ENCODE results near the gene SMIM45.

DNA sequence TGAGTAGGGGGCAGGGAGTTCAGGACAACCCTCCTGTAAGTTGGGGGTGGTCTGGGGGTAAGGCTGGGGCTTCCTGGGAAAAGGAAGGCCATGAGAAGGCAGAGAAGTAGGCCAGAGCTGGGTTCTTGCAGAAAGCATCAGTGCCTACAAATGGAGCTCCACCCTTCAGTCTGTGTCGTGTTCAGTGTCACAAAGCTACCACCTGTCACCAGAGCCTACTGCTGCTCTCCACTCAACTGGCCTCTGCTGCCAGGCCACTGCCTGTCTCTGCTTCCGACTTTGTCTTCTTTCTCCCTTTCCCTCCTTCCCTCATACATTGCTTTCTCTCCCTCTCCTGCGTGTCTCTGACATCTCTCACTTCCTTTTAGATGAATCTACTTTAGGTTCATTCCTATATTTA lies 43.3 kb downstream of the SMIM45 start:
- TF ChIP-seq, protein P1, sequence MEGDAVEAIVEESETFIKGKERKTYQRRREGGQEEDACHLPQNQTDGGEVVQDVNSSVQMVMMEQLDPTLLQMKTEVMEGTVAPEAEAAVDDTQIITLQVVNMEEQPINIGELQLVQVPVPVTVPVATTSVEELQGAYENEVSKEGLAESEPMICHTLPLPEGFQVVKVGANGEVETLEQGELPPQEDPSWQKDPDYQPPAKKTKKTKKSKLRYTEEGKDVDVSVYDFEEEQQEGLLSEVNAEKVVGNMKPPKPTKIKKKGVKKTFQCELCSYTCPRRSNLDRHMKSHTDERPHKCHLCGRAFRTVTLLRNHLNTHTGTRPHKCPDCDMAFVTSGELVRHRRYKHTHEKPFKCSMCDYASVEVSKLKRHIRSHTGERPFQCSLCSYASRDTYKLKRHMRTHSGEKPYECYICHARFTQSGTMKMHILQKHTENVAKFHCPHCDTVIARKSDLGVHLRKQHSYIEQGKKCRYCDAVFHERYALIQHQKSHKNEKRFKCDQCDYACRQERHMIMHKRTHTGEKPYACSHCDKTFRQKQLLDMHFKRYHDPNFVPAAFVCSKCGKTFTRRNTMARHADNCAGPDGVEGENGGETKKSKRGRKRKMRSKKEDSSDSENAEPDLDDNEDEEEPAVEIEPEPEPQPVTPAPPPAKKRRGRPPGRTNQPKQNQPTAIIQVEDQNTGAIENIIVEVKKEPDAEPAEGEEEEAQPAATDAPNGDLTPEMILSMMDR (IDR thresholded peaks at IDR 0.05; ENCODE audit: borderline replicate concordance, extremely low read depth, low read length, poor library complexity, severe bottlenecking), result no peak
- no peak for TF ChIP-seq EZH2 (IDR thresholded peaks at IDR 0.05; ENCODE audit: borderline replicate concordance, low read depth, low read length, severe bottlenecking)

All from DND-41 (cell line).